ENCODE measurements around the gene MEGF9.

The MEGF9 gene

GRCh38 chr9:120730654-120731514 is 16.6 kb upstream of the MEGF9 start:
- peak; percentile 60 to 81 (median 76) for DNase-seq

GRCh38 chr9:120729791-120730241 is 15.5 kb upstream of the MEGF9 start:
- DNase-seq: peak; percentile 49 to 66 (median 62)

- no peak for DNase-seq
Measured at GRCh38 chr9:120726484-120726883, 12.2 kb upstream of the MEGF9 start.

- DNase-seq: no peak
Measured at GRCh38 chr9:120725907-120726306, 11.6 kb upstream of the MEGF9 start.

- DNase-seq: no peak
Measured at GRCh38 chr9:120724757-120725400, 10.6 kb upstream of the MEGF9 start.

- no peak for DNase-seq
Measured at GRCh38 chr9:120723565-120723964, 9.3 kb upstream of the MEGF9 start.

- DNase-seq: no peak
Measured at GRCh38 chr9:120720404-120720803, 6.1 kb upstream of the MEGF9 start.

- DNase-seq: no peak
Measured at GRCh38 chr9:120718316-120718715, 4.0 kb upstream of the MEGF9 start.

- no peak for DNase-seq
Measured at GRCh38 chr9:120717176-120717575, 2.9 kb upstream of the MEGF9 start.

GRCh38 chr9:120716483-120716882 is 2.2 kb upstream of the MEGF9 start:
- DNase-seq: no peak

GRCh38 chr9:120715389-120715924 is 1.2 kb upstream of the MEGF9 start:
- DNase-seq: peak in 3 of 4 experiments; percentile 20 to 49 (median 36)

GRCh38 chr9:120714846-120715388 is 647 bp upstream of the MEGF9 start:
- no peak for DNase-seq

GRCh38 chr9:120713257-120714087 is 798 bp downstream of the MEGF9 start:
- peak; percentile 55 to 73 (median 64) for DNase-seq

GRCh38 chr9:120712539-120713031 is 1.7 kb downstream of the MEGF9 start:
- DNase-seq: no peak

GRCh38 chr9:120711841-120712538 is 2.3 kb downstream of the MEGF9 start:
- peak in 3 of 4 experiments; percentile 38 to 41 (median 39) for DNase-seq

GRCh38 chr9:120711354-120711753 is 2.9 kb downstream of the MEGF9 start:
- DNase-seq: peak in 2 of 4 experiments; percentile 26 to 32

- peak; percentile 61 to 82 (median 74) for DNase-seq
Measured at GRCh38 chr9:120710110-120710981, 3.9 kb downstream of the MEGF9 start.

GRCh38 chr9:120708526-120709224 is 5.6 kb downstream of the MEGF9 start:
- DNase-seq: no peak

GRCh38 chr9:120707170-120707569 is 7.1 kb downstream of the MEGF9 start:
- DNase-seq: no peak

GRCh38 chr9:120705174-120705573 is 9.1 kb downstream of the MEGF9 start:
- no peak for DNase-seq

Measured in suppressor macrophage (primary cell).